Gastrocnemius medialis (tissue), 4 donors: ENCODE data around the gene PCBP1.

Experiments used
- CTCF ChIP-seq, 5 experiments: fragments of 450-650 bp in 3 of 5; fragments of 200-600 bp in 2 of 5; sonication (generic) in 2 of 5; IDR thresholded peaks in 4 of 5; conservative IDR thresholded peaks in 1 of 5; 1 replicate in 4 of 5; 2 replicates in 1 of 5; pipeline ENCODE4 v1.5.1; 2016 to 2019; ENCODE audit warnings: antibody characterized with exemption in 5 of 5, mild to moderate bottlenecking in 3 of 5, moderate library complexity in 3 of 5
- POLR2A ChIP-seq, 2 donors: fragments of 450-650 bp; IDR thresholded peaks; one replicate each; pipeline ENCODE4 v1.6.1; 2017; ENCODE audit warnings: antibody characterized with exemption in 2 of 2, mild to moderate bottlenecking in 2 of 2, moderate library complexity in 2 of 2

DNA sequence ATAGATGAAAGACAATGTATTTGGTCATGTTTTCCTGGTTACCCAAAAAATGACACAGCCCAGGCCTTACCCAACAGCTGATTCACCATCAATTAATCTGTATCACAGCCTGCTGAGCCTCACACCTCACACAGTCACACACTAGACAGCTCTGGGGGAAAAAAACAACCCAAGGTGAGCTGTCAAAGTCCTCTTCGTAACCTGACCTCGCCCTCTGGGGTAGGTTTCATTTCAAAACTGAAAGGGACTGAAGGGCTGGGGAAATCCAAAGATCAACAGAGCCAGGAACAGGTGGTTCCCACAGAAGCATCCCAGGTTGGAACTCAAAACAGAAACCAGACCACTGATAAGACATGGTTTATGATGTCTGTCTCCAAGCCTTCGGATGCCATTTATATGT, 18.2 kb upstream of the PCBP1 start:
- TF ChIP-seq POLR2A (IDR thresholded peaks at IDR 0.05) (no peak), CTCF (IDR thresholded peaks at IDR 0.05 in 4 of 5, conservative IDR thresholded peaks at IDR 0.05 in 1 of 5) (no peak)
